ENCODE measurements around the gene LYRM4. TPM values are rescaled to one million over a fixed set of nuclear protein-coding genes. Genes with fewer than 3 reads are reported as not detected.
"Not testable (repeated sequence)": the region's sequence is repeated elsewhere in the genome, so short reads cannot be mapped to it uniquely, and the experiment has no call there.

LYRM4 gene
- total RNA-seq, 1 donor from 2014 or later, result 19.2 TPM

- intact Hi-C loops (cut with DNase I), result no loop called here
- no peaks in the 10 kb centered on the region for H3K36me3 ChIP-seq
- H3K4me3 ChIP-seq, result no peak overlapping the region
- H3K9me3 ChIP-seq, result no peaks in the 10 kb centered on the region
- TF ChIP-seq POLR2AphosphoS5 (IDR thresholded peaks at IDR 0.05; ENCODE audit: insufficient read depth in 1 of 2, low read depth in 1 of 2) (no peak), POLR2A (IDR thresholded peaks at IDR 0.05) (no peak), CTCF (IDR thresholded peaks at IDR 0.05) (no peak)
- no peak for DNase-seq (ENCODE audit: extremely low spot score in 2 of 2)
- no peak overlapping the region for H3K27ac ChIP-seq
- no peaks in the 10 kb centered on the region for H3K27me3 ChIP-seq
- no peaks in the 10 kb centered on the region for H3K4me1 ChIP-seq
These were observed 138.1 kb downstream of the LYRM4 start for GRCh38 chr6:5122504-5123112.

- Histone ChIP-seq H3K4me1 (no peaks in the 10 kb centered on the region), H3K36me3 (no peaks in the 10 kb centered on the region), H3K4me3 (no peak overlapping the region), H3K27me3 (no peaks in the 10 kb centered on the region), H3K9me3 (no peaks in the 10 kb centered on the region), H3K27ac (no peak overlapping the region)
- TF ChIP-seq POLR2AphosphoS5 (IDR thresholded peaks at IDR 0.05; ENCODE audit: insufficient read depth in 1 of 2, low read depth in 1 of 2) (no peak), POLR2A (IDR thresholded peaks at IDR 0.05) (no peak), CTCF (IDR thresholded peaks at IDR 0.05) (no peak)
- DNase-seq (ENCODE audit: extremely low spot score in 2 of 2), result no peak
- intact Hi-C loops (cut with DNase I), result no loop called here
These were observed 138.8 kb downstream of the LYRM4 start for GRCh38 chr6:5121956-5122355.

- no peak for DNase-seq (ENCODE audit: extremely low spot score in 2 of 2)
- Histone ChIP-seq H3K36me3 (no peaks in the 10 kb centered on the region), H3K4me1 (no peaks in the 10 kb centered on the region), H3K4me3 (no peak overlapping the region), H3K9me3 (no peaks in the 10 kb centered on the region), H3K27me3 (no peaks in the 10 kb centered on the region), H3K27ac (no peak overlapping the region)
- intact Hi-C loops (cut with DNase I), result no loop called here
- TF ChIP-seq POLR2AphosphoS5 (IDR thresholded peaks at IDR 0.05; ENCODE audit: insufficient read depth in 1 of 2, low read depth in 1 of 2), result no peak
- no peak for TF ChIP-seq CTCF (IDR thresholded peaks at IDR 0.05)
- TF ChIP-seq POLR2A (IDR thresholded peaks at IDR 0.05), result no peak
These were observed 139.3 kb downstream of the LYRM4 start for GRCh38 chr6:5121479-5121878.

- DNase-seq (ENCODE audit: extremely low spot score in 2 of 2); H3K4me1 ChIP-seq; H3K4me3 ChIP-seq; H3K27me3 ChIP-seq; intact Hi-C loops (cut with DNase I); H3K36me3 ChIP-seq; H3K27ac ChIP-seq; H3K9me3 ChIP-seq: not testable (repeated sequence)
These were observed 140.2 kb downstream of the LYRM4 start for GRCh38 chr6:5120543-5120942.

DNA sequence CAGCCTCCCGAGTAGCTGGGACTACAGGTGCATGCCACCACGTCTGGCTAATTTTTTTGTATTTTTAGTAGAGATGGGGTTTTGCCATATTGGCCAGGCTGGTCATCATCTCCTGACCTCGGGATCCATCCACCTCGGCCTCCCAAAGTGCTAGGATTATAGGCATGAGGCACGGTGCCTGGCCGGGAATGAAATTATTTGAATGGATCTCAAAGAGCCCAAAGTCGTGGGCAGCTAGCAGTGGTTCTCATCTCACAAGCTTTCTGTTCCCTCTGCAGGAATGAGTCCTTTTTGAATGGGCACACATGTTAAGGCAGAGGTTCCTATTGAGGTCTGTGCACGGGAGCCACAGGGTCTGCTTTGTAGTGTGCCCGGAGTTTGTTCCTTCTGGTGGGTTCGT is 140.7 kb downstream of the LYRM4 start:
- Histone ChIP-seq H3K4me1 (no peaks in the 10 kb centered on the region), H3K36me3 (no peaks in the 10 kb centered on the region), H3K27me3 (no peaks in the 10 kb centered on the region), H3K4me3 (no peak overlapping the region), H3K27ac (no peak overlapping the region), H3K9me3 (no peaks in the 10 kb centered on the region)
- intact Hi-C loops (cut with DNase I), result no loop called here
- no peak for TF ChIP-seq CTCF (IDR thresholded peaks at IDR 0.05)
- no peak for TF ChIP-seq POLR2AphosphoS5 (IDR thresholded peaks at IDR 0.05; ENCODE audit: insufficient read depth in 1 of 2, low read depth in 1 of 2)
- TF ChIP-seq POLR2A (IDR thresholded peaks at IDR 0.05), result no peak
- DNase-seq (ENCODE audit: extremely low spot score in 2 of 2), result no peak
